Colon (tissue), 2 donors: ENCODE results near the gene SPPL3.
"Not testable (repeated sequence)": the region's sequence is repeated elsewhere in the genome, so short reads cannot be mapped to it uniquely, and the experiment has no call there.

ENCODE experiments used
- FAIRE-seq: peaks from 2 replicates; lab custom pipeline; 2012; peaks lifted over from hg19 to GRCh38; lab: Jason Lieb, UNC
- donor health status: control.
- donor health status: control.

SPPL3 gene

DNA sequence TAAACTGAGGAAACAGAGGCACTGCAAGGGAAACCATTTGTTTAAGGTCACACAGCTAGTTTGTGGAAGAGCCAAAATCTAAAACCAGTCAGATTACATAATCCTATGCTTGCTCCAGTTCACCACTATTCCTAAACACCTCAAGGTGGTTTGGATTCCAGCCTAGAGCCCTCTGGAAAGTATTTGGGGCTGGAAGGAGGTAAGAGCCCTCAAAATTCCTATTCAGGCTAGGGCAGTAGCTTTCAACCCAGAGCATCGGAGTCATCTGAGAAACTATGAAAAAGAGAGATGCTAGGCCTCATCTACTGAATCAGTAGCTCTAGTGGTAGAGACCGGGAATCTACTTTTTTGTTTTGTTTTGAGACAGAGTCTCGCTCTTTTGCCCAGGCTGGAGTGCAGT is 16.0 kb upstream of the SPPL3 start:
- no peak for FAIRE-seq

DNA sequence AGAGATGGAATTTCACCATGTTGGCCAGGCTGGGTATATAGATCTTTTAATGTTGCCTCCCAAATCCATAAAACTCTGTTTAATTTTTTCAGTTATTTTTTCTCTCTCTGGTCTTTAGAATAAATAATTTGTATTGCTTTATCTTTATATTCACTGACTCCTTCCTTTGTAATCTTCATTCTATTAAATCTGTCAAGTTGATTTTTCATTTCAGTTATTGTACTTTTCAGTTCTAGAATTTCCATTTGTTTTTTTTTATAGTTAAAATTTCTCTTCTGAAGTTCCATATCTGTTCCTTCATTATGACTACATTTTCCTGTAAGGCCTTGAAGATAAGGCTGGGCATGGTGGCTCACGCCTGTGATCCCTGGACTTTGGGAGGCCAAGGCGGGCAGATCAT is 13.6 kb upstream of the SPPL3 start:
- FAIRE-seq = no peak

DNA sequence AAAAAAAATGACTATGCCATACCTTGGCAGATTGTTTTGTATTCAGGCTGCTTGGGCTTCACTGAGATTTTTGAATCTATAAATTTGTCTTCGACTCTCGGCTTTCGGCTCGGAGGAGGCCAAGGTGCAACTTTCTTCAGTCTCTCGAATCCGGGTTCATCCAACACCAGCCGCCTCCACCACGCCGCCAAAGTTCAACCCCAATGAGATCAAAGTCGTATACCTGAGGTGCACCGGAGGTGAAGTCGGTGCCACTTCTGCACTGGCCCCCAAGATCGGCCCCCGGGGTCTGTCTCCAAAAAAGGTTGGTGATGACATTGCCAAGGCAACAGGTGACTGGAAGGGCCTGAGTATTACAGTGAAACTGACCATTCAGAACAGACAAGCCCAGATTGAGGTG is 12.4 kb upstream of the SPPL3 start:
- FAIRE-seq = no peak

DNA sequence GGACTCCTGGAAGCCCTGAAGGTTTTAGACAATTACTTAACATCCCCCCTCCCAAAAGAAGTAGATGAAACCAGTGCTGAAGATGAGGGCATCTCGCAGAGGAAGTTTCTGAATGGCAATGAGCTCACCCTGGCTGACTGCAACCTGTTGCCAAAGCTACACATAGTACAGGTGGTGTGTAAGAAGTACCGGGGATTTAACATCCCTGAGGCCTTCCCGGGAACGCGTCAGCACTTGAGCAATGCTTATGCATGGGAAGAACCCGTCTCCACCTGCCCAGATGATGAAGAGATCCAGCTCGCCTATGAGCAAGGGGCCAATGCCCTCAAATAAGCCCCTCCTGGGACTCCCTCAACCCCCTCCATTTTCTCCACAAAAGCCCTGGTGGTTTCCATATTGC is 10.6 kb upstream of the SPPL3 start:
- FAIRE-seq = no peak

DNA sequence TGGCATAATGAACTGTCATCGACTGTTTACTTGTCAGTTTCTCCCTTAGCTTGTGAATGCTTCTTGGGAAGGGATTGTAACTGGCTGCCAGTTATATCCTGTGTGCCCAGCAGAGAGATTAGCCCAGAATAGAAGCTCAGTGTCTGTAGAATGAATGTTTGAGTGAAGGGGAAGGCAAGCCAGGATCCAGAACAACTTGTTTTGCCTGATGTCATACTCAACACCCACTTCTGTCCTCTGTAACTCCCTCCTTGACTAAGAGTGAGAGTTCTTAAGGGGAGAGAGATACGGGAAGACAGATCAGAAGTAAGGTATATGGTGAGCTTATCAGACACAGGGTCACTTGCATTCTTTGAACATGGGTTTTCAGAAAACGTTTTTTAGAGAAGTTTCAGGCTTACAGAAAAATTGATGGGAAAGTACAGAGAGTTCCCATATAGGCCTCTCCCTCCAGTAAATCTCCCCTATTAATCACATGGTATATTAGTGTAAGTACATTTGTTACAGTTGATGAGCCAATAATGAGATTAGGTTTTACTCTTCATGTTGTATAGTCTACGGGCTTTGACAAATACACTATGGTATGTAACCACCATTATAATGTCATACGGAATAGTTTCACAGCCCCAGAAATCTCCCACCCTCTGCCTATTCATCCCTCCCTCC is 5.6 kb upstream of the SPPL3 start:
- FAIRE-seq = no peak

DNA sequence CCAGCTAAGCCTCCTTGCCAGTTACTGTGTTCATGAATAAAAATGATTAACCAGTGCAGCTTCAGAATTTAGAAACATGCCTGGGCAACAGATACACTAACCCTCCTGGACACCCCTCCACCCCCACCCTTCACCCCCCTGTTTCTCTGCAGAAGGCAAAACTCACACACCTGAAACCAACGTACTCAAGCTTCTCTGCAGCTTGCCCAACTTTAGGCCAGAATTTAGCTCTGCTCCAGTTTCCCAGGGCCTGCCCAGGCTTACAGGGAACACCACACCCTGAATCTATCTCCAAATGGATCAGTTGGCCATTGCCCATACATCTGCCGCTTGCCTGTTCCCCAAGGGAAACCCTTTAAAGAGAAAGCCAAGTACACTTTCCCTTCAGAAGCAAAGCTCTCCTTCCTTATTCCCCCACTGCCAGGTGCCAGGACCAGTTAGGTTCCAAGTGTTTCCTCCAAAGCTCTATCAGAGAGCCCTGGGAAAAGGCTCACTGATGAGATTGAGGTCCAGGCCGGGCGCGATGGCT is 1.8 kb upstream of the SPPL3 start:
- FAIRE-seq = no peak

DNA sequence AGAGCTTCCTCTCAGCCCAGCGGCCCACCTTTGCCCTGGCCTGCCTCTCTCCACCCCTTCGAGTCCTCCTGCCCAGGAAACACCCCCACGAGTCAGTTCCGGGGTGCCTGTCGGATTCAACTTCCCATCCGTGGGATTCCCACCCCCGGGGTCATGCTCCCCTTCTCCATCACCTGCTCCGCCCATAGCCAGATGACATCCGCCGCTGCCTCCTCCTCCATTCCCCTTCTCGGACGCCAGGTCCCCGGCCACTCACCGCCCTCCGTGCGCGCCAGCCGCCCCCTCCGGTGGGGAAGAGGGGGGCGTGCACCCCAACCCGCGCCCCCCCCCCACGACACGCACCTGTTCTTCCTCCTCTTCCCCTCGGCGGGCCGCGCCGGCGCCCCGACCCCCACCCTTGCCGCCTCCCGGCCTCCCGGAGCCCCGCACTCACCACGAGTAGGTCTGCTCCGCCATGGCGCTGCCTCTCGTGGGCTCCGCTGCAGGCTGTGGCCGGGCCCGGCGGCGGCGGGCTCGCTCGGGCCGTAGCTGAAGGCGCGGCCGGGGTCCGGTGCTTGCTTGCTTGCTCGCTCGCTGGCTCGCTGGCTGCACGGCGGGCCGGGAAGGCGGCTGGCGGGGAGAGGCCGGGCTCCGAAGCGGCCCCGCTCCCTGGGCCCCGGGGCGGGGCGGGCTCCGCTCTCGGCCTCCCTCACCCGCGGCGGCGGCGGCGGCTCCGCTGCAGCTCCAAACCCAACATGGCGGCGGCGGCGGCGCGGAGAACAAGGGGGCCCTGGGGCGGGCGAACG is 554 bp downstream of the SPPL3 start:
- no peak for FAIRE-seq

DNA sequence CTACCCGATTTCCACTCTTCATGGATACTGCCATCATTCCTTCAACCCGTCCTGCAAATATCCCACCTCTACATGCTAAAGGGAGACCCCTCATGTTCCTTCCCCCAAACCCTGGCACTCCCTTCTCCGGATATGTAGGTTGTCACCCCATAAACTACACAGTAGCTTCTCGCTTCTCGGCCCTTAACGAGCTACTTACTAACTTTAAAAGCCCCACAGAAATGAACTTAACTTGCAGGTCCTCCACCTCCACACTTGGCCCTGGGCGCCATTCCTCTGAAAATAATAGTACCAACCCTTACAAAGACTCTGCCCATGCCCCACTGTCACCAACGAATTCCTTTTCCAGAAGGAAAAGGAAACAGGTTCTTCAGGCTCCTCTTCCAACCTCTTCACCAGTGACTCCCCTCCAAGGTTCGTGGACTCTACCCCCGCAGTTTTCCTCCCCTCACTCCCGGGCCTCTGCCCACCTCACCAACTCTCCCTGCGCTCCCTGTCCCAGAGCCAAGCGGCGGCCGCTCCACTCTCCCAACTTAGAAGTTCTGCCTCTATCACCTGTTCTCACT is 1.2 kb downstream of the SPPL3 start:
- FAIRE-seq = no peak

DNA sequence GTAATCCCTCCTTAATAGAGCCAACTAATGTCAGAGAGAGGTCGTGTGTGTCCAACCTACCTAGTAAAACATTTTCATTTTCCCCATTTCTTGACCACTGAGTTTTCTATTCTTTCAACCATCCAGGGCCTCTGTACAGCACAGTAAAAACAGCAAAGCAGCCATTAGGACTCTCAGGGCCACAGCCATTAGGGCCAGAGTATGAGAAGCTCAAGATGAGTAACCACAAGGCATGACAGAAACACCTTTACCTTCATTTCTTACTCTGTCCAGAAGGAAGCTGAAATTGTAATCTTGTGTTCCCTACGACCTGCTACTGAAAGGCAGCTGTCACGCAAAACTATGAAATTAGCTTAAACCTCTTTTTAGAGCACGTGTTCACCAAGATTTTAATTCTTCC is 2.3 kb downstream of the SPPL3 start:
- FAIRE-seq = no peak

DNA sequence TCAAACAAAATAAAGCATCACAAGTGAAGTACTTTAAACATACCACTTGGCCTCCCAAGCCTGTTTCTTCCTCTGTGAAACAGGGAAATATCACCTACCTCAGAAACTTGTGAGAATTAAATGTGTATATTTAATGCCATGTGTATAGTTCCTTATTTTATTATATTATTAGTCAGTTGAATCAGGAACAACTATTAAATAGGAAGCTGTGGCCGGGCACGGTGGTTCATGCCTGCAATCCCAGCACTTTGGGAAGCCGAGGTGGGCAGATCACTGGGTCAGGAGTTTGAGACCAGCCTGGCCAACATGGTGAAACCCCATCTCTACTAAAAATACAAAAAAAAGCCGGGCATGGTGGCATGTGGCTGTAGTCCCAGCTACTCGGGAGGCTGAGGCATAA is 3.1 kb downstream of the SPPL3 start:
- FAIRE-seq = not testable (repeated sequence)

DNA sequence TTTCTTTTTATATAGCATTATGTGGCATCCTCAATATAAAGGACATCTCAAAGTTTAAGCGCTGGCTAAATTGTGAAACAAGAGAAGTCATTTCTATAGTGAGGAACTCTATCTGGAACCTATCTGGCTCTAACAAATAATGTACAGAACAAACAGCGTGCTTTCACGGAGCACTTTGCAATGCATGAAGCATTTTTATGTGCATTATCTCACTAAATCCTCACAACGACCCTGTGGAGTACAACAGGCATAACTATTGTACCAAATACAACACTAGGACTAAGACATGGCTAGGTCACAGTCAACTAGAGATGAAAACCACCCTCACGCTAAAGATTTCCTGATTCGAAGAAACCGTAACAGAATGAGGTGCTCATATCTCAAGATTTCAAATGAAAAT is 8.6 kb downstream of the SPPL3 start:
- FAIRE-seq = no peak

DNA sequence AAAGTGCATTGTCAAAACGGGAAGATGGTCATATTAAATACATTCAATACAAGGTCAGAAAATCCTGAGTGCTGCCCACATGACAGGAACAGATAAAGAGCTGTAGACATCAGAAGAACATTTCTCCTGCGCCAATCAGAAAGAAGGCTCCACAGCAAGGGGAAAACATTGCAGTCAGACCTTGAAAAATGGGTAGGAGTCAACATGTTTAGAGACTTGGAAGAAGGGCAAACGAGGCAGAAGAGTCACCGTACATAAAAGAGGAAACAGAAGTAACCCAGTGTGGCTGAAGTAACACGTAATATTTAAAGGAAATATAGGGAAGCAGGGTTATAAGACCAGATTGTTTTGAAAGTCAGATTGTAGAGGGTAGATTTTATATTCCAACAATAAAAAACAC is 11.9 kb downstream of the SPPL3 start:
- no peak for FAIRE-seq

DNA sequence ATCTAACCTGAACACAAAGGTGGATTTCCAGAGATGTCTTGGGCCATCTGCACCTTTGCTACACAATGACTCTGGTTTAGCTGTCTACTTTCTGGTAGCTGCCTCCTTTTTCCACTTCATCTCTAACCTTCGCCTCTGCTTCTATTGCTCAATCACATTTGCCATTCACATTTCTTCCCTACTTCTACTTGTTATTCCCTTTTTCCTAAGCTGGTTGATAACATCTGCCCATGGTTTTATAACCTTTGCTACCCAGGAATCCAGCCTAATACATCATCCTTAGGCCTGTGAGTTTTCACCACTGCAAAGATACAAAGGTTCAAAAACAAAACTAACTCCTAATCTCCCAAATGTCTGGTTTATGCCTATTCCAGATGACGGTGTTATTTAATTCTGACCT is 13.2 kb downstream of the SPPL3 start:
- FAIRE-seq = no peak

DNA sequence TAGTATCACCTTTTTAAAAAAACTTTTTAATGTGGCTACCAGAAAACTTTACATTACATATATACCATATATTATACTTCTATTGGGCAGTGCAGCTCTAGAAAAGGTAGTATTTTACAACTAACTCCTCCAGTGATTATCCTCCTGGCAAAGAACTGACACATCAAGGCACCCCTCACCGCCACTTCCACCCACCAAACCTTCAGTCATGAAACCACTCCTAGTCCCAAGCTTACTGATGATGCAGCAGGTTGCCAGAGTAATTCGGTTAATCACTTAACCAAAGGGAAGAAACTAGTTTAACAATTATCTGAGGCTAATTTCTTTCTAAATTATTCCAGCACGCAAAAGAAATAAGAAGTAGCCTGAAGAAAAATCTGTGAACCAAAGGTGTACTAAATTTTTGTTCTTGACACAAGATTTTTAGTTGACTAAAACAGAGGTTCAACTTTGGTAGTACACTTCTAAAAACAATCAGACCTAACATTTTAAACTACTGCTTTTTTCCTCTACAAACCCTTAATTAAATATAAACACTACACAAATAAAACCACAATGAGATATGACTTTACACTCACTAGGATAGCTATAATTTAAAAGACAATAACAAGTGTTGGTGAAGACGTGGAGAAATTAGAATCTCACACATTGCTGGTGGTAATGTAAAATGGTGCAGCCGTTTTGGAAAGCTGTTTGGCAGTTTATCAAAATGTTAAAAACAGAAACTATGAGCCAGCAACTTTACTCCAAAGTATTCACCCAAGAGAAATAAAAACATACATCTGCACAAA is 16.7 kb downstream of the SPPL3 start:
- no peak for FAIRE-seq

DNA sequence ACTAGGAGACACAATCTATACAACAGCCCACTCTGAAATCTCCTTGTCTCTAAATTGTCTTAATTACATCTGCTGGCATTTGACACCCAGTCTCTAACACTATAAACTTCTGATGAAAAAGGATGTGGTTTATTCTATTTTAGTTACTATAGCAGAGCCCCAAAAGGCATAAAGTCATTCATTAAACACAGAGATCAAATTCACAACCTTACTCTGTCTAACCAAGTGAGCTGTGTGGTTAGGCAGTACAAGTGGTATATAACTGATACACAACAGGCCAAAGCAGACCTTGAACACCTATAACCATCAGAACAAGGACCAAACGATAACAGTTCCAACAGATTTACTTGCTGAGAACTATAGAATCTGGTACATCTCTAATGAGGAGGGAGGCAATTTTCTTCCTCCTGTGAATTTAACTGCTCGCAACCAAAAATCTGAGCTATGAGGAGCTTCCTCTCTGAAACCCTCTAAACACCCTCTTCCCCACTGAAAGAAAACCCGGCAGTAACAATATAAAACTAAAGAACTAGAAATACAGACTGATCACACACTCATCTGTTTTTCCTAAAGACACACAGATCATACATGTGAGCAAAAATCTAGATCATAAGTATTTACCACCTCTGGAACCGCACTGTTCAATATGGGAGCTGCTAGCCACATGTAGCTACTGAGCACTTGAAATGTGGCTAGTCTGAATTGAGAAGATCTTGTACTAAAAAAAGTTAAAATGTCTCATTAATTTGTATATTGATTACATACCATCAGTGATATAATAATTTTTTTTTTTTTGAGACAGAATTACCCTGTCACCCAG is 17.7 kb downstream of the SPPL3 start:
- no peak for FAIRE-seq

DNA sequence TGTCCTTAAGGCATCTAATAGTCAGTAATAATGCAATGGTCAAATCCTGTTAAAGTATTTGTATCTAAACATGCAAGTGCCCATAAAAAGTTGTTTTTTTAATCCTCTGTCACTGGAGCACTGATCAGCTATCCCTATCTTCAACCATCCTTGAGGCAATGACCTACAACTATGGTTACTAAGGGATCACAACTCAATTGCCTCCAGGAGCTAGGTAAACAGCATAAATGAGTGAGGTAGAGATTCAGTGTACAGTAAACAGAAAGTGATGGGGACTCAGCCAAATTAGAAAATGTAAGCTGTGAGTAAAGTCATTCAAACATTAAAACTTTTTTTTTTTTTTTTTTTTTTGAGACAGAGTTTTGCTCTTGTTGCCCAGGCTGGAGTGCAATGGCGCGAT is 18.6 kb downstream of the SPPL3 start:
- FAIRE-seq = no peak

DNA sequence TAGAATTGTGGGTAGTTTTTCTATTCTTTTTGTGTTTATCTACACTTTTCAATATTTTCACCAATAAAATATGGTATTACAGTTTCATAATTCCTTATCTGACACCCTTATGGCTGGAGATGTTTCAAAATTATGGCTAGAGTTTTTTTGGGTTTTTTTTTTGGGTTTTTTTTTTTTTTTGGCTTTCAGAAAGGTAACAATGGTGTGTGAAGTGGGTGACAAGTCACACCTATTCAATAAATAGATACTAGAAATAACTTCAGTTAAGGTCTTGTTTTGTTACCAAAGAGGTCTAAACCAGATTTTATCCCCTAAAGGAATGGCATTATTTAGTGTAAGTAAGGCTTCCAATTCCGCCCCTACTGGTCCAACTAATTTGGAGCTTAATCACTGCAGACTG is 19.5 kb downstream of the SPPL3 start:
- FAIRE-seq = no peak

DNA sequence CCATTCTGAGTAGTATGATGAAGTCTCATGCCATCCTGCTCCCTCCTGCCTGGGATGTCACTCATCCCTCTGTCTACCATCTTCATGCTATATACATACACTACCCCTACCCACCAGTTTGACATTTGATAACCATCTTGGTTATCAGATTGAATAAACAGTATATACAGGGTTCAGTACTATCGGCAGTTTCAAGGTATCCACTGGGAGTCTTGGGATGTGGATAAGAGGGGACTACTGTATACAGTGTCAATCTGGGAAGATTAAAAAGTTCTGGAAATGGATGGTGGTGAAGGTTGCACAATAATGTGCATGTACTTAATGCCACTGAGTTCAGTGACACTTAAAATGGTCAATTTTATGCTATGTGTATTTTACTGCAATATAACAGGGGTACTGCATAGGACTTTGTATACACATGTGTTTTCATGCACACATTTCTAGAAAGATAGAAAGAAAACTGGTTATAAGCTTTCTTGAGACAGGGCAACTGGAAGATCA is 22.1 kb downstream of the SPPL3 start:
- FAIRE-seq = no peak

DNA sequence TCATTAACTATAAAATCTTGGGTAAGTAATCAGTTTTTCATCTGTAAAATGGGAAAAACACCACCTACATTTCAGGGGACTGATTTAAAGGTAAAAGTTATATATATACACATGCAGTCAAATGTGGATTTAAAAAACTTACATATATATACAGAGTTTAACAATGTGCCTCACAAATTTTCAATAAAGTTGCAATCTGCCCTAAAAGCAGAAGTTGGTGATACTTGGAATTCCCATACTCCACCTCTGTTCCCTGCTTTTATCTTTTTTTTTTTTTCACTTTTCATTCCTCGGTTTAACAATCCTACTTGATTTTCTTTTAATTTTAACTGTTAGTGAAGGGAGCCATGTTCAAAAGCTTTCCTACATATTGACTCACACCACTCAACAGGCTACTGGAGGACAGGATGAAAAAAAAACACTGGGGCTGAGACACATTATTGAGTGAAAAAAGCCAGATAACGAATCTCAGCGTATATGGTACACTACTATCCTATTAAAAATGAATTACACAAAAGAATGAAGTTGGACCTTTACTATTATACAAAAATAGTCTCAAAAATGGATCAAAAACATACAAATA is 24.3 kb downstream of the SPPL3 start:
- FAIRE-seq = no peak

DNA sequence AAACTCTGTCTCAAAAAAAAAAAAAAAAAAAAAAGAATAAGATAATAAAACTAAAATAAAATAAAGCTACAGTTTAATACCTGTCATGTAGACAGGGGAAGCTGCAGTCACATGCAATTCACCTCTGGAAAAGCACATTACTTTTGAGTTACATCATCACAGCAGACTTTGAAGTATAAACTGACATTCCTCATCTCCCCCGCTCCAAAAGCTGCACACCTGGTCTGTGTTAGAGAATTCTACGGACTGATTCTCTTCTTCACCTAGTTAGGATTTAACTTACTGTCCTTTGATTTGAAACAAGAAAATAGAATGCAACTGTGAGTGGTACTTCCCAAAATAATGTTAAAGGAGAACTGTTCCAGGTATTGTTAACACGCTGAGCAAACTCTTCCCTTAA is 25.1 kb downstream of the SPPL3 start:
- FAIRE-seq = no peak

DNA sequence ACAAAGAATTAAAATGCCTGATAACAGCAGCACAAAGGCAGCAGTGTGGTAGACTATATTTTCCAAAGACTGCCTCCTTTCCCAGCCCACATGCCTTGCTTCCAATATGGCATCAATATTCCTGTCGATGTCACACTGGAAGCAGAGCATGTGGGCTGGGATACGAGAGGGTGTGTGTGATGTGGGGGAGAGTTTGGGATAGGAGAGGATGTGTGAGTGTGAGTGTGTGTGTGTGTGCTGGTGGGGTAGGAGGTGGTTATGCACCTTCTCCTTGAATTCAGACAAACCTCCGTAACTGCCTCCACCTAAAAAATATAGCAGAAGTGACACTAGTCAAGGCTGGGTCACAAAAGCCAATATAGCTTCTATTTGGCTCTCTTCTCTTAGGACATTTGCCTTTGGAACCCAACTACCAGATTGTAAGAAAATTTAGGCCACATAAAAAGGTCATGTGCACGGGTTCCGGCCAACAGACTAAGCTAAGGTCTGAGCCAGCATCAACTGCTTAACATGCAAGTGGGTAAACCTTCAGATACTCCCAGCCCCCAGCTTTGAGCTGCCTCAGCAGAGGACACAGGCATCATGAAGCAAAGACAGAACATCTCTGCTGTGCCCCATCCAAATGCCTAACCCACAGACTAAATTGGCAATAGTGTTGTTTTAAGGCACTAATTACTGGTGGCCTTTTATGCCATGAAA is 29.5 kb downstream of the SPPL3 start:
- no peak for FAIRE-seq
